Activated naive CD4-positive, alpha-beta T cell (primary cell): ENCODE data around the gene AMDHD2.
"Not testable (repeated sequence)": the region's sequence is repeated elsewhere in the genome, so short reads cannot be mapped to it uniquely, and the experiment has no call there.

ENCODE experiments used
- DNase-seq, 4 experiments: peaks; one replicate each; lab custom pipeline; 2025; lab: John Stamatoyannopoulos, UW

Gene AMDHD2

GRCh38 chr16:2517954-2518605 lies 2.1 kb upstream of the AMDHD2 start:
- DNase-seq: no peak

- no peak for DNase-seq
Measured at GRCh38 chr16:2518823-2519710, 1.1 kb upstream of the AMDHD2 start.

GRCh38 chr16:2519711-2520080 lies 475 bp upstream of the AMDHD2 start:
- DNase-seq: no peak

- peak in 2 of 4 experiments; percentile 54 to 57 for DNase-seq
Measured at GRCh38 chr16:2520784-2521531, 787 bp downstream of the AMDHD2 start.

GRCh38 chr16:2523801-2524231 lies 3.6 kb downstream of the AMDHD2 start:
- no peak for DNase-seq

- DNase-seq: no peak
Measured at GRCh38 chr16:2524339-2524938, 4.3 kb downstream of the AMDHD2 start.

GRCh38 chr16:2526135-2526534 lies 6.0 kb downstream of the AMDHD2 start:
- DNase-seq: no peak

GRCh38 chr16:2527071-2527783 lies 7.1 kb downstream of the AMDHD2 start:
- DNase-seq: no peak

GRCh38 chr16:2527784-2528100 lies 7.6 kb downstream of the AMDHD2 start:
- DNase-seq: no peak

- DNase-seq: no peak
Measured at GRCh38 chr16:2528161-2529060, 8.2 kb downstream of the AMDHD2 start.

- no peak for DNase-seq
Measured at GRCh38 chr16:2529061-2529931, 9.1 kb downstream of the AMDHD2 start.

- no peak for DNase-seq
Measured at GRCh38 chr16:2529961-2530628, 9.9 kb downstream of the AMDHD2 start.

GRCh38 chr16:2530629-2531318 lies 10.6 kb downstream of the AMDHD2 start:
- no peak for DNase-seq

- no peak for DNase-seq
Measured at GRCh38 chr16:2531371-2531695, 11.2 kb downstream of the AMDHD2 start, which contains the start of gene CEMP1. CEMP1 (minus strand) TSS chr16:2531408; CDS start chr16:2531073, 335 bp downstream.

GRCh38 chr16:2531696-2532493 lies 11.7 kb downstream of the AMDHD2 start:
- peak; percentile 90 to 96 (median 93) for DNase-seq

GRCh38 chr16:2532494-2533141 lies 12.4 kb downstream of the AMDHD2 start:
- DNase-seq: peak in 2 of 4 experiments; percentile 53 to 56

- DNase-seq: not testable (repeated sequence)
Measured at GRCh38 chr16:2533142-2533755, 13.1 kb downstream of the AMDHD2 start.
